B cell (primary cell): Measurements from ENCODE around the gene TRIM58. TPM values are rescaled to one million over a fixed set of nuclear protein-coding genes. Genes with fewer than 3 reads are reported as not detected.

Source experiments
- ATAC-seq: fragments of 200-7000 bp; cut with Tn5 transposase; one replicate; pipeline ENCODE4 v1.10.0; 2021; ENCODE audit warnings: low read depth, mild to moderate bottlenecking, moderate number of reproducible peaks, moderate library complexity
- CTCF ChIA-PET: fragments of 350-600 bp; sonication (Branson Sonifier 250); formaldehyde crosslinking; loops from one replicate; lab custom pipeline; 2021; ENCODE audit warnings: antibody characterized with exemption, inconsistent platforms; lab: Charles Lee
- POLR2A ChIA-PET: fragments of 350-600 bp; sonication (Branson Sonifier 250); formaldehyde crosslinking; loops from one replicate; lab custom pipeline; 2021; ENCODE audit warnings: antibody characterized with exemption; lab: Charles Lee
- DNase-seq: peaks from one replicate; pipeline ENCODE4 v3.0.0; 2013
- H2AFZ ChIP-seq: 2 replicates; pipeline ENCODE4 v1.6.1; 2012; ENCODE audit warnings: mild to moderate bottlenecking, low read depth, low read length; ENCODE audit not compliant: insufficient read depth, poor library complexity, severe bottlenecking
- H3K27ac ChIP-seq, 2 donors: 1 replicate in 1 of 2; 2 replicates in 1 of 2; pipeline ENCODE4 v1.5.1; 2012 to 2013; ENCODE audit warnings: low read length in 2 of 2, mild to moderate bottlenecking in 2 of 2, moderate library complexity in 1 of 2
- H3K27me3 ChIP-seq, 4 experiments: fragments of 200-600 bp in 1 of 4; sonication (generic) in 1 of 4; replicated peaks in 1 of 4; 1 replicate in 2 of 4; 2 replicates in 2 of 4; pipeline versions ENCODE4 v1.6.1 to v1.7.0; 2013 to 2016; ENCODE audit warnings: low read length in 3 of 4, mild to moderate bottlenecking in 2 of 4, mixed read lengths in 1 of 4, moderate library complexity in 1 of 4; ENCODE audit not compliant: insufficient read depth in 4 of 4, control insufficient read depth in 3 of 4; ENCODE audit errors: control extremely low read depth in 1 of 4
- H3K36me3 ChIP-seq, 2 experiments: replicated peaks in 1 of 2; 1 replicate in 1 of 2; 2 replicates in 1 of 2; pipeline versions ENCODE4 v1.6.1 to v1.7.1; 2013; ENCODE audit warnings: low read length in 1 of 2; ENCODE audit not compliant: insufficient read depth in 2 of 2, control insufficient read depth in 1 of 2; ENCODE audit errors: control extremely low read depth in 1 of 2, extremely low read depth in 1 of 2
- H3K4me1 ChIP-seq, 2 donors: fragments of 200-600 bp in 1 of 2; sonication (generic) in 1 of 2; 1 replicate in 1 of 2; 2 replicates in 1 of 2; pipeline versions ENCODE4 v1.5.1 to v1.6.1; 2013 to 2017; ENCODE audit warnings: low read length in 2 of 2; ENCODE audit not compliant: control insufficient read depth in 2 of 2, insufficient read depth in 2 of 2
- H3K4me2 ChIP-seq: replicated peaks from 2 replicates; pipeline ENCODE3; 2012; ENCODE audit warnings: mild to moderate bottlenecking, low read depth, low read length; ENCODE audit not compliant: poor library complexity, severe bottlenecking
- H3K4me3 ChIP-seq, 5 experiments: fragments of 200-600 bp in 1 of 5; sonication (generic) in 1 of 5; 1 replicate in 3 of 5; 2 replicates in 2 of 5; pipeline versions ENCODE4 v1.5.1 to v1.7.0; 2011 to 2016; ENCODE audit warnings: low read length in 4 of 5, mild to moderate bottlenecking in 4 of 5, low read depth in 2 of 5, control low read depth in 1 of 5, moderate library complexity in 1 of 5; ENCODE audit not compliant: insufficient read depth in 1 of 5; ENCODE audit errors: control extremely low read depth in 1 of 5, extremely low read depth in 1 of 5
- H3K79me2 ChIP-seq: fragments of 200-600 bp; sonication (generic); one replicate; pipeline ENCODE4 v1.6.0; 2016; ENCODE audit warnings: low read length; ENCODE audit not compliant: control insufficient read depth, insufficient read depth
- H3K9ac ChIP-seq: fragments of 200-600 bp; sonication (generic); 2 replicates; pipeline ENCODE4 v1.6.1; 2017; ENCODE audit warnings: mild to moderate bottlenecking, low read length, moderate library complexity
- H3K9me3 ChIP-seq, 3 donors: one replicate each; pipeline versions ENCODE4 v1.6.1 to v1.7.1; 2013; ENCODE audit warnings: low read length in 2 of 3; ENCODE audit not compliant: control insufficient read depth in 2 of 3, insufficient read depth in 1 of 3; ENCODE audit errors: control extremely low read depth in 1 of 3
- H4K20me1 ChIP-seq: 2 replicates; pipeline ENCODE4 v1.6.0; 2012; ENCODE audit warnings: mild to moderate bottlenecking, low read length; ENCODE audit not compliant: insufficient read depth, control insufficient read depth, poor library complexity, severe bottlenecking
- H3K27ac Mint-ChIP-seq: one replicate; pipeline ENCODE4 v1.8.0; 2021; ENCODE audit warnings: mixed read lengths
- H3K27me3 Mint-ChIP-seq: one replicate; pipeline ENCODE4 v1.8.0; 2021; ENCODE audit warnings: mixed read lengths
- H3K4me1 Mint-ChIP-seq: one replicate; pipeline ENCODE4 v1.8.0; 2021; ENCODE audit warnings: mixed read lengths
- H3K4me3 Mint-ChIP-seq: one replicate; pipeline ENCODE4 v1.8.0; 2021; ENCODE audit warnings: mixed read lengths
- H3K9me3 Mint-ChIP-seq: one replicate; pipeline ENCODE4 v1.8.0; 2022; ENCODE audit warnings: mixed read lengths; ENCODE audit not compliant: insufficient read depth
- CTCF ChIP-seq: fragments of 200-600 bp; IDR thresholded peaks from one replicate; pipeline ENCODE4 v1.8.0; 2022; ENCODE audit warnings: antibody characterized with exemption, mild to moderate bottlenecking
- EZH2 ChIP-seq: IDR thresholded peaks from 2 replicates; pipeline ENCODE4 v1.6.1; 2012; ENCODE audit warnings: borderline replicate concordance, low read depth, mild to moderate bottlenecking, moderate library complexity, low read length; ENCODE audit not compliant: insufficient read depth, poor library complexity, severe bottlenecking
- WGBS: methylation state at CpG from one replicate; pipeline ENCODE4 v1.1.5; 2013; ENCODE audit warnings: missing lambda C conversion rate; ENCODE audit not compliant: insufficient coverage; 5-methylcytosine and 5-hydroxymethylcytosine counted together
- intact Hi-C: fragments of 100-400 bp; cut with micrococcal nuclease; formaldehyde crosslinking; loops from one replicate; pipeline ENCODE4 v1.10.0; 2022
- polyA plus RNA-seq: library from polyadenylated mRNA; depleted of rRNA; stranded (reverse); fragments of >200 nt; gene quantifications from 2 replicates; pipeline ENCODE4 v1.2.3, GENCODE V29; 2012
- total RNA-seq, 2 donors: library from RNA; stranded (reverse); fragments of 120-200 nt in 1 of 2; gene quantifications; 1 replicate in 1 of 2; 2 replicates in 1 of 2; pipeline versions ENCODE4 v1.2.3 to v1.2.4, GENCODE V29; 2013 to 2022

TRIM58 gene
- total and polyA plus RNA-seq, 2 donors (not counting 1 experiment from before 2014, with no cell fraction given): 0.84 to 1.5 TPM

DNA sequence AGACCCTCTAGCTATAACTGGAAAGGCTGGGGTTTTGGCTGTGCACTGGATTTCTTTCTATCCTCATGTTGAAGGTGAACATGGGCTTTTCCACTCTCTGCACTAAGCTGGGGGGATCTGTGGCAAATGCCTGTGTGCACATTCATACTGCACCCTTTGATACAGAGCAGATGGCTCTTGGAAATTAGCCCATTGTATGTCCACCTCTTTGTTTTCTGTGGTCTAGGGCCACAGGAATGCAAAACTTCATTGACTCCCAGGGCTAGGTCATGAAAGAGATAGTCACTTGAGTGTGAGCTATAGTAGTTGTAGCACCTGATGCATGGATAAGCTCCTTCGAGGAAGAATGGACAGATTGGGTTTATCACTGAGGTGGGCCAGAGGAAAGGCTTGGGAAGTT, 27.3 kb upstream of the TRIM58 start:
- Mint-ChIP-seq H3K4me1 (no peaks in the 10 kb centered on the region), H3K4me3 (no peak overlapping the region), H3K27ac (no peak overlapping the region), H3K27me3 (peaks cover 3% of the 10 kb centered on the region), H3K9me3 (no peaks in the 10 kb centered on the region)
- TF ChIP-seq CTCF: no peak
- TF ChIP-seq EZH2: no peak
- Histone ChIP-seq H3K9ac (no peak overlapping the region), H3K4me2 (no peak overlapping the region), H2AFZ (no peak overlapping the region), H3K4me1 (no peaks in the 10 kb centered on the region), H3K4me3 (no peak overlapping the region), H3K27me3 (no peaks in the 10 kb centered on the region), H3K79me2 (no peaks in the 10 kb centered on the region), H3K27ac (no peak overlapping the region), H3K9me3 (no peaks in the 10 kb centered on the region), H3K36me3 (no peaks in the 10 kb centered on the region), H4K20me1 (no peaks in the 10 kb centered on the region)
- DNase-seq: no peak
- intact Hi-C loops: no loop called here
- ATAC-seq: no peak
- WGBS: 0% methylated on average over 1 of the region's 1 CpG
- ChIA-PET POLR2A (no interaction called here), CTCF (no interaction called here)

GRCh38 chr1:247833601-247834000, 23.4 kb upstream of the TRIM58 start:
- Histone ChIP-seq H3K27ac (no peak overlapping the region), H4K20me1 (no peaks in the 10 kb centered on the region), H3K36me3 (no peaks in the 10 kb centered on the region), H2AFZ (no peak overlapping the region), H3K4me3 (no peak overlapping the region), H3K9ac (no peak overlapping the region), H3K9me3 (no peaks in the 10 kb centered on the region), H3K4me2 (no peak overlapping the region), H3K79me2 (no peaks in the 10 kb centered on the region), H3K4me1 (no peaks in the 10 kb centered on the region), H3K27me3 (no peaks in the 10 kb centered on the region)
- H3K4me1 Mint-ChIP-seq: no peaks in the 10 kb centered on the region
- no peaks in the 10 kb centered on the region for H3K9me3 Mint-ChIP-seq
- intact Hi-C loops: no loop called here
- POLR2A ChIA-PET: no interaction called here
- no peak for DNase-seq
- H3K4me3 Mint-ChIP-seq: no peak overlapping the region
- TF ChIP-seq EZH2 (no peak), CTCF (no peak)
- CTCF ChIA-PET: no interaction called here
- WGBS: 74% methylated on average over 6 of the region's 6 CpGs
- no peak overlapping the region for H3K27ac Mint-ChIP-seq
- peaks cover 3% of the 10 kb centered on the region for H3K27me3 Mint-ChIP-seq
- ATAC-seq: no peak
